GM12872 (cell line): ENCODE results near the gene DGKH.

Experiments used
- TF ChIP-seq, protein P1 (sequence below): IDR thresholded peaks from 3 replicates; pipeline ENCODE4 v1.5.1; 2011; ENCODE audit warnings: low read depth, mild to moderate bottlenecking, low read length, moderate library complexity; ENCODE audit not compliant: insufficient read depth

Gene DGKH

DNA sequence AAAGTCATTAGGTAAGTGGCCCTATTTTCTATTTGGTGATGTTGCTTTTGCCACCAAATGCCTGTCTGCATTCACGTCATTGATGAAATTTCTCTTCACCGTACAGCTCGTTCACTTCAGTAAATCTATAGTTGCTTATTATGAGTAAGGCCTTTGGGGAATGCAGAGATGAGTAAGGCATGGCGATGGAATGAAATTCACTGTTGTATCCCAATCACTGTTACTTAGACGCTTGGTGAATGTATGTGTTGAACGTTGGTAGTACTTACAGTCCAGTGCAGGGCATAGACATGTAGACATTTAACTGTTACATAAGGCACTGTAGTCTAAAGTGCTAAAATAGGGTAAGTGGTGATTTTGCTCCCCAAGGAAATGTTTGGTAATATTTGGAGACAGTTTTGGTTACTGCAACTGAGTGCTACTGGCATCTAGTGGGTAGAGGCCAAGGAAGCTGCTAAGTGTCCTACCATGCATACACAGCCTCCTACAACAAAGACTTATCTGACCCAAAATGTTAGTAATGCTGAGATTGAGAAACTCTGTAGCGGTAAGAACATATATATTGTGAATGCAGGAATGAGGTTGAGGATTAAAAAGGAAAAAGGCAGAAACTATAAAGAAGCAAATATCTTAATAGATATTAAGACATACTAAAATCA lies 229.3 kb downstream of the DGKH start:
- TF ChIP-seq, protein P1, sequence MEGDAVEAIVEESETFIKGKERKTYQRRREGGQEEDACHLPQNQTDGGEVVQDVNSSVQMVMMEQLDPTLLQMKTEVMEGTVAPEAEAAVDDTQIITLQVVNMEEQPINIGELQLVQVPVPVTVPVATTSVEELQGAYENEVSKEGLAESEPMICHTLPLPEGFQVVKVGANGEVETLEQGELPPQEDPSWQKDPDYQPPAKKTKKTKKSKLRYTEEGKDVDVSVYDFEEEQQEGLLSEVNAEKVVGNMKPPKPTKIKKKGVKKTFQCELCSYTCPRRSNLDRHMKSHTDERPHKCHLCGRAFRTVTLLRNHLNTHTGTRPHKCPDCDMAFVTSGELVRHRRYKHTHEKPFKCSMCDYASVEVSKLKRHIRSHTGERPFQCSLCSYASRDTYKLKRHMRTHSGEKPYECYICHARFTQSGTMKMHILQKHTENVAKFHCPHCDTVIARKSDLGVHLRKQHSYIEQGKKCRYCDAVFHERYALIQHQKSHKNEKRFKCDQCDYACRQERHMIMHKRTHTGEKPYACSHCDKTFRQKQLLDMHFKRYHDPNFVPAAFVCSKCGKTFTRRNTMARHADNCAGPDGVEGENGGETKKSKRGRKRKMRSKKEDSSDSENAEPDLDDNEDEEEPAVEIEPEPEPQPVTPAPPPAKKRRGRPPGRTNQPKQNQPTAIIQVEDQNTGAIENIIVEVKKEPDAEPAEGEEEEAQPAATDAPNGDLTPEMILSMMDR: no peak

DNA sequence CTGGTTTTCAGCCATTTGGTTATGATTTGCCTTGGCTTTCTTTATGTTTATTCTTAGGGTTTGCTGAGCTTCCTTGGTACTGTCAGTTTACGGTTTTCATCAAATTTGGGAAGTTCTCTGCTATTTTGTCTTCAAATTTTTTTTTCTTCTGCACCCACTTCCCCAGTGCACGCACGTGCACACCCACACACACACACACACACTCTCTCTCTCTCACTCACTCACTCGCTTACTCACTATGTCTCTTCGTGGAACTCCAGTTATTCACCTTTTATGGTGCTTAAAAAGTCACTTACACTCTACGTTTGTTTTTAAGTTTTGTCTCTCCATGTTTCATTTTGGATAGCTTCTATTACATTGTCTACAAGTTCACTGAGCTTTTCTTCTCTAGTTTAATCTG lies 230.6 kb downstream of the DGKH start:
- TF ChIP-seq, protein P1: no peak

DNA sequence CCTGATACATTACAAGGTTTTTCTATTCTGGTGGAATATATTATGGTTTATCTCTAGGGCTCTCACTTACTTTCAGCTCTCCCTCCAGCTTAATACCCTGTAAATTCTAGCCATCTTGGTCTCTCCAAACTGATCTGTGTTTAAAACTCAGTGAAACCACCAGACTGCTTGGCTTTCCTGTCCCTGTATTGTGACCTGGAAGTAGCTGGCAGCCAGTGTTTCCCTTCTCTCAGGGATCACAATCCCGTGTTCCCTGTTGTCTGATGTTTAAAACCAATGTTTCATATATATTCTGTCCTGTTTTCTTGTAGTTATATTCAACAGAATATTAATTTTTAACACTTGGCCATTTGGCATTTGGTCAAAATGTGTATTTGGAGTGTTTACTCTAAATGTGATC lies 231.5 kb downstream of the DGKH start:
- TF ChIP-seq, protein P1: no peak

DNA sequence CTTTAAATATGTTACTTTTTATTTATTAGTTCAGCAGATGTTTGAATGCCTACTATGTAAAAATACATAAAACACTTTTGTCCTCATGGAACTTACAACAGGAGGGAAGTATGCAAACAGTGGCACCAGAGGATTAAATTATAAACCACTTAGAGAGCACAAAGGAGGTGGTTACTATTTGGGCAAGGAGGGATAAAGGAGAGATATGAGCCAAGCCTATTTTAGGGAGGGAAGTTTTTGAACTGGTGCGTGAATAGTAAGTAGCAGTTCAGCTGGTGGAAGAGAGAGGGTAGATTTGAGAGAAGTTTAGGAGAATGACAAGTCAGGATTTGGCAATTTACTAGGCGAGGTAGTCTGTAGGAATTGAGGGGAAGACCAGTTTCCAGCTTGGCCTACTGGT lies 232.1 kb downstream of the DGKH start:
- TF ChIP-seq, protein P1: no peak

DNA sequence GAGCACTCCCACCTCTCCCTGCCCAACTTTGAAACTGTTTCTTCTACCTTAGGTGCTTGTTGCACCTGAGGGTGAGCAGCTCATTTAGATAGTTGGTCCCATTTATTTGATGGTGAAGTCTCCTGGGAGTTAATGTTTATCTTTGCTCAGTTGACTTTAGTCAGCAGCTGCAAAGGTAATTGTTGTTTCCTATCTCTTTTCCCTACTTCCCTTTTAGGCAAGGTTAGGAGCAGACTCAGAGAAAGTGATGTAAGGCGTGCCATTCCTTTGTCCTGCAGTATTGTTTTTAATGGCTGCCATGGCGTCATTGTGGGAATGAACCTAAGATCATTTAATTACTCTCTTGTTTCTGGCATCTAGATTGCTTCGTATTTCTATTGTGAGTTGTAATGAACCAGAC lies 235.1 kb downstream of the DGKH start:
- TF ChIP-seq, protein P1: no peak

DNA sequence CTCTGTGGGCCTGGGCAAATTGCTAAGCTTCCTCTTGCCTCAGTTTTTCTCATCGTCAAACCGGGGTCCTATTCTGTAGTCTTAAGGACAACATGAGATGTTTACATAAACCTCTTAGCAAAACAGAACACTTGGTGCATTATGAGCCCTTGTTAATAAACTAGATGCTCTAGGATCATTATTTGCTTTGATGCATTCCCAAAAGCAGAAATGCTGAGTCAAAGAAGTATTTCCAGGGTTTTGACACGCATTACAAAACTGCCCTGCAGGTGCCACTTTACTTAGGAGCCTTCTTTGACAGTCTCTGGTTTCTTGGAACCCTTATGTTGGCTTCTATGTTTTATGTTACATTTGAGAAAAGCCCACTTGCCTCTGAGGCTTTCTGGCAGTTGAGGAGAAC lies 235.6 kb downstream of the DGKH start:
- TF ChIP-seq, protein P1: no peak
